ENCODE data around the gene OSBP2.

The OSBP2 gene

GRCh38 chr22:30893434-30894370 lies 199.0 kb downstream of the OSBP2 start:
- in situ Hi-C loops (cut with HindIII; ENCODE audit: low pct_ligation_motif_present, low pct_unique_long_range_greater_than_20kb, low sequenced_read_pairs): no loop called here
- DNase-seq: no peak

DNA sequence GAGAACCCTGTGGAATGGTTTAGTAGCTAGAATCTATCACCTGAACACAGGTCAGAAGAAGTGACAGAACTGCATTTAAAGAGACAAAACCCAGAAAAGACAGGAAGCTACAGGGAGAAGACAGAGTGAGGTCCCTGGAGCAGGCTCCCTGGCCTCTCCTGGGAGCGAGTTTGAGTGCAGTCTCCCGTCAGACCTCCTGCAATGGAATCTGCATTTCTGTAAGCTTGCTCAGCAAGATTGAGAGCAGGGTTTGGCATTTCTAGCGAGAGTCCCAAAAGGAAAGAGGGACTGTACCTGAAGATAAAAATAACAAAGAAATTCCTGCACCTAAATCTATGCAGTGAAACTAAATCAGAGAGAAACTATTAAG lies 199.7 kb downstream of the OSBP2 start:
- DNase-seq: no peak
- in situ Hi-C loops (cut with HindIII; ENCODE audit: low pct_ligation_motif_present, low pct_unique_long_range_greater_than_20kb, low sequenced_read_pairs): no loop called here

- in situ Hi-C loops (cut with HindIII; ENCODE audit: low pct_ligation_motif_present, low pct_unique_long_range_greater_than_20kb, low sequenced_read_pairs): no loop called here
- DNase-seq: no peak
Observed at GRCh38 chr22:30902496-30903357, 208.1 kb downstream of the OSBP2 start.

DNA sequence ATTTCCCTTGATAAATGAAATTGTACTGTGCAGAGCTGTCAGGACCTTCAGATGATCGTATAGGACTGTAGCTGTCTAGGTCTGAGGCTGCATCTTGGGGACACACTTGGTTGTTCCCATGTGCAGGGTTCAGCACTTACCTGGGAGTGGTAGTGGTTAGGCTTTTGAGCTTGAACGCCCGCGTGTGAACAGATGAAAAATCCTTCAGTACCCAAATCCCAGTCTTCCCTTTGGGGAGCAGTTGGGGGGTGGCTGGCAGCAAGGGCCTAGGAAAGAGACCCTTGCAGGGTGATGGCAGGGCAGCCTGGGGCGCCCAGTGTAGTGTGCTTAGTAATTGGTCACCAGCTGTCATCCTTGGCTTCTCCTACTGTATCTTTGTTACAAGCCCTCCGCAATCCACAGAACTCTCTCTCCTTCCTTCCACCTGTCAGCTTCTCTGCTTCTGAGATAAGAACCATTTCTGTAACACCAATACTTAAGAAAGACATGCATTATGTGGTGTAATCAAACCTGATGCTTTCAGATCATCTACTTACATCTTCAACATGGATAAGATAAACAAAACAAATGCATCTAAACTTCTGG lies 209.3 kb downstream of the OSBP2 start:
- in situ Hi-C loops (cut with HindIII; ENCODE audit: low pct_ligation_motif_present, low pct_unique_long_range_greater_than_20kb, low sequenced_read_pairs): no loop called here
- no peak for DNase-seq

DNA sequence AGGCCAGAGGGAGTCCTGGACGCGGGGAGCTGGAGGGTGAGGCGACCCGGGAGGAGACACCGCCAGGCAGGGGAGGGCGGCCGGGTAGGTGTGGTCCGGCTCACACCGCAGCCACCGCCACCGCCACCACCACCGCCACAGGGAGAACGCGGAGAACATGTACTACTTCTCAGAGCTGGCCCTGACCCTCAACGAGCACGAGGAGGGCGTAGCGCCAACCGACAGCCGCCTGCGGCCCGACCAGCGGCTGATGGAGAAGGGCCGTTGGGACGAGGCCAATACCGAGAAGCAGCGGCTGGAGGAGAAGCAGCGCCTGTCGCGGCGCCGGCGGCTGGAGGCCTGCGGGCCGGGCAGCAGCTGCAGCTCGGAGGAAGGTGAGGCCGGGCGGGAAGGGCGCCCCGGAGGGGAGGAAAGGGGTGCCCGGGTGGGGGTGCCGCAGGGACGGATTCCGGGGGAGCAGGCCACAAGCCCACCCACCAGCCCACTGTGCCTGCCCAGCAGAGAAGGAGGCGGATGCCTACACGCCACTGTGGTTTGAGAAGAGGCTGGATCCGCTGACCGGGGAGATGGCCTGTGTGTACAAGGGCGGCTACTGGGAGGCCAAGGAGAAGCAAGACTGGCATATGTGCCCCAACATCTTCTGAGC lies 211.1 kb downstream of the OSBP2 start:
- in situ Hi-C loops (cut with HindIII; ENCODE audit: low pct_ligation_motif_present, low pct_unique_long_range_greater_than_20kb, low sequenced_read_pairs): no loop called here
- DNase-seq: no peak

DNA sequence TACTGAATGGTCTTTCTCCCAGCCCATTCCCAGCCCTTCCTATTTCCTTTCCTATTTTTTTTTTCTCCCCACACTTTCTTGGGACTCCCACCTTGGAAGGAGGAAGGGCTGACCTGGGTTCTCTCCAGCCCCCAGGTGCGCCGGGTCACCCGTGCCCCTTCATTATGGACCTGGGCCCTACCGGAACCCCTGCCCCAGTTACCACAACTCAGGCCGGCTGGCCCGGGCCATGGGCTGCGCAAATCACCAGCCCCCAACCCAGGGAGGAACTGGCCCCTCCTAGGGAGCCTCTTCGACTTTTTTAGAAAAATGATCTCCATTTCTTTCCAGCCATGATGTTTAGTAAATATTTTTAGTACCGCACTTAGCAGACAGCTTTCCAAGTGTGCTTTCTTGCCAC lies 211.7 kb downstream of the OSBP2 start:
- no peak for DNase-seq
- in situ Hi-C loops (cut with HindIII; ENCODE audit: low pct_ligation_motif_present, low pct_unique_long_range_greater_than_20kb, low sequenced_read_pairs): no loop called here

DNA sequence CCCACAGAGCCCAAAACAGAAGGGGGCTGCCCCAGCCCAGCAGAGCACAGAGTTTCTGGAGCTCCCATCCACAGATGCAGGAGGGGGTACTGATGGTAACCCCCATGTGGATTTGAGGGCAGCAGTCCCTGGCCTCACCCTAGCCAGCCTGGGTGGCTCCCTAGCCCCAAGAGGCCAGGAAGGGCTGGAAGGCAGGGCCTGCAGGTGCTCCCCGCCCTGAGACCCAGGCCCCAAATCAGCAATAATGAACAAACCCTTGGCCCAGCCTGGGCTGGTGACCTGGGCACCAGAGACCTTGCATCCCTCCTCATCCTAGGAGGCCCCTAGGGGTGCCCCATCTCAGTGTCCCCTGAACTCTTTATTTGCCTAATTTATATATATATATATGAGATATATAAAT lies 212.3 kb downstream of the OSBP2 start:
- in situ Hi-C loops (cut with HindIII; ENCODE audit: low pct_ligation_motif_present, low pct_unique_long_range_greater_than_20kb, low sequenced_read_pairs): no loop called here
- no peak for DNase-seq

DNA sequence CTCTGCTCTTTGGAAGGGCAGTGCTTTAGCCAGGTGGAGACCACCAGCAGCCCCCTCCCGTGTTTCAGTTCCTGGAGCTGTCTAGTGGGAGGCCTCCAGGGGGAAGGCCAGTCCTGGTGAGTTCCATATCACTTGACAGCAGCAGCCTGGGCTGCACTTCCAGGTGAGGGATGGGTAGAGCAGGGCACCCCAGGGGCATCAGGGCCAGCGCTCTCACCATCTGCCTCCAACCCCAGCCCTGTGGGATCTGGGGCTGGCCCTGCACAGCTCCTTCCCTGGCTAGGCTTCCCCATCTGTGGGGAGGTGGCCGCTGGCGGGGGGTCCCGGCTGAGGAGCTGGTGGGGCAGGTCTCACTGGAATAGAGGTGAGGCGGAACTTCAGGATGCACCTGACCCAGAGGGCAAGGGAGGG lies 213.4 kb downstream of the OSBP2 start:
- in situ Hi-C loops (cut with HindIII; ENCODE audit: low pct_ligation_motif_present, low pct_unique_long_range_greater_than_20kb, low sequenced_read_pairs): no loop called here
- DNase-seq: no peak

- in situ Hi-C loops (cut with HindIII; ENCODE audit: low pct_ligation_motif_present, low pct_unique_long_range_greater_than_20kb, low sequenced_read_pairs): no loop called here
- DNase-seq: no peak
Observed at GRCh38 chr22:30909306-30909705, 214.6 kb downstream of the OSBP2 start.

DNA sequence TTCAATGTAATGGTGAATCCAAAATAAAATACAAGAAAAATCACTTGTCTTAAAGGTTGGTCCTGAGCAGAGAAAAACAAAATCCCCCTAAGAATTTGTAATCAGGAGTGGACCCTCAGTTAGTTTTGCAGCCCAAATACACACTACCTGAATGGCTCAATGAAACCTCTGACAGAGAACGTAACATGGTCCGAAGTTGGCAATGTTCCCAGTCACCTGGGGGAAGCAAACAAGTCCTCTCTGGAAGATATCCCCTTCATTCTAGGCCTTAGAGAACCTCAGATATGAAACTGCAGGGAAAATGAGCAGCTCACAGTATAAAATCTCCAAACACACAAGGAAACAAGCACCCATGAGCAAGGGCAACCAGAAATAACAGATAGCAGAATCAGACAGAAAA lies 215.7 kb downstream of the OSBP2 start:
- in situ Hi-C loops (cut with HindIII; ENCODE audit: low pct_ligation_motif_present, low pct_unique_long_range_greater_than_20kb, low sequenced_read_pairs): no loop called here
- no peak for DNase-seq

- in situ Hi-C loops (cut with HindIII; ENCODE audit: low pct_ligation_motif_present, low pct_unique_long_range_greater_than_20kb, low sequenced_read_pairs): no loop called here
Observed at GRCh38 chr22:30918761-30919160, 224.1 kb downstream of the OSBP2 start.

GRCh38 chr22:30919973-30920372 lies 225.3 kb downstream of the OSBP2 start:
- in situ Hi-C loops (cut with HindIII; ENCODE audit: low pct_ligation_motif_present, low pct_unique_long_range_greater_than_20kb, low sequenced_read_pairs): no loop called here
- no peak for DNase-seq

More at GRCh38 chr22:30918761-30919160, 224.1 kb downstream of the OSBP2 start:
- DNase-seq: no peak

DNA sequence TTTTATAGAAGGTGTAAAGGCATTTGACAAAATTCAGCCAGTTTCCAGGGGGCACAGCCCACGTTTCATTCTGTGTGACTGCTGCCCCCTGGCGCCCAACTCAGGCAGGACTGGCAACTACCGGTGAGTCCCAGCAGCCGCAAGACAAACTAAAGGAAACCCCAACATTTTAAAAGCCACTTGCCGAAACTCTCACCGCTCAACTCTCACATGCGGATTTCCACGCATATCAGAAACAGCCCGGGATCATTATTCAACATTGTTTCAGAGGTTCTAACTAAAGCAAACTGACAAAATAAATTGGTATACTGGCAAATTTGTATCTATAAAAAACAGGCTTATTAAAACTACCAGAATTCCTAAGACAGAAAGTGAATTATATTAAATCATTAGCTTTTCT lies 225.7 kb downstream of the OSBP2 start:
- in situ Hi-C loops (cut with HindIII; ENCODE audit: low pct_ligation_motif_present, low pct_unique_long_range_greater_than_20kb, low sequenced_read_pairs): no loop called here
- DNase-seq: peak; percentile 61

DNA sequence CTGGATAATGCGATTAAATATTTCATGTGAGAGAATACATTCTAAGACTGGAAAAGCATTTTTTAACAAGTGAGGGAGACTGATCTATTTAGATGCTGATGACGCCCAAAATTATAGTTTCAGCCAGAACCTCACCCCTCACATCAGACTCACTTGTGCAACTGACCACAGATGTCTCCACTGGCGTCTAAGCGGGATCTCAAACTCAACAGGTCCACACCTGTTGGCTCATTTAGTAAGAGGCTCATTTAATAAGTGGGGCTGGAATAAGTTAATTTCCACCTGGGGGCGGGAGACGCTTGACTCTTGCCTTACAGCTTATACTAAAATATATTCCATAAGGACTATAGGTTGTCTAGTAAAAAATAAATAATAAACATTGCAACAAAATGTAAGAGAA lies 226.4 kb downstream of the OSBP2 start:
- peak; percentile 2 for DNase-seq
- in situ Hi-C loops (cut with HindIII; ENCODE audit: low pct_ligation_motif_present, low pct_unique_long_range_greater_than_20kb, low sequenced_read_pairs): no loop called here

GRCh38 chr22:30922151-30922611 lies 227.5 kb downstream of the OSBP2 start:
- DNase-seq: peak; percentile 65
- in situ Hi-C loops (cut with HindIII; ENCODE audit: low pct_ligation_motif_present, low pct_unique_long_range_greater_than_20kb, low sequenced_read_pairs): no loop called here

GRCh38 chr22:30923168-30923900 lies 228.7 kb downstream of the OSBP2 start:
- in situ Hi-C loops (cut with HindIII; ENCODE audit: low pct_ligation_motif_present, low pct_unique_long_range_greater_than_20kb, low sequenced_read_pairs): no loop called here
- DNase-seq: no peak

- in situ Hi-C loops (cut with HindIII; ENCODE audit: low pct_ligation_motif_present, low pct_unique_long_range_greater_than_20kb, low sequenced_read_pairs): no loop called here
- DNase-seq: no peak
Observed at GRCh38 chr22:30925667-30926066, 231.0 kb downstream of the OSBP2 start.

GRCh38 chr22:30926706-30927105 lies 232.0 kb downstream of the OSBP2 start:
- DNase-seq: no peak
- in situ Hi-C loops (cut with HindIII; ENCODE audit: low pct_ligation_motif_present, low pct_unique_long_range_greater_than_20kb, low sequenced_read_pairs): no loop called here
